GM12878 (cell line): ENCODE results near the gene CACNB3. TPM values are rescaled to one million over a fixed set of nuclear protein-coding genes. Genes with fewer than 3 reads are reported as not detected.

ENCODE experiments used
- ATAC-seq: fragments of 200-7000 bp; cut with Tn5 transposase; 3 replicates; pipeline ENCODE4 v1.9.1; 2020; ENCODE audit warnings: mild to moderate bottlenecking, moderate library complexity
- BruUV-seq: library from RNA; stranded (reverse); fragments of 400-500 nt; replicated peaks from 2 replicates; lab custom pipeline; 2021; lab: Mats Ljungman, UMichigan
- CTCF ChIA-PET: fragments of 300-600 bp; sonication (Branson Sonifier 250); formaldehyde crosslinking; extraction: SDS; loops from one replicate; lab custom pipeline; 2021; ENCODE audit warnings: inconsistent platforms; lab: Yijun Ruan, JAX
- POLR2A ChIA-PET: fragments of 350-600 bp; formaldehyde crosslinking; extraction: SDS; loops from one replicate; lab custom pipeline; 2021; ENCODE audit warnings: inconsistent platforms; lab: Charles Lee
- RAD21 ChIA-PET: fragments of 300-600 bp; sonication (Branson Sonifier 250); formaldehyde crosslinking; loops from one replicate; lab custom pipeline; 2023; ENCODE audit warnings: antibody characterized with exemption; ENCODE audit not compliant: unreplicated experiment; lab: Charles Lee
- SMC1A ChIA-PET: fragments of 300-600 bp; sonication (Branson Sonifier 250); formaldehyde crosslinking; loops from one replicate; lab custom pipeline; 2023; ENCODE audit not compliant: unreplicated experiment, uncharacterized antibody; lab: Charles Lee
- DNase-seq: peaks from one replicate; pipeline ENCODE4 v3.0.0-alpha.2; 2011; ENCODE audit warnings: low read depth, low spot score
- FAIRE-seq: peaks from 3 replicates; lab custom pipeline; 2011; peaks lifted over from hg19 to GRCh38; lab: Jason Lieb, UNC
- H2AFZ ChIP-seq: 2 replicates; pipeline ENCODE4 v1.6.0; 2011; ENCODE audit warnings: low read depth, low read length, control low read depth; ENCODE audit not compliant: control insufficient read depth
- H3K27ac ChIP-seq: 2 replicates; pipeline ENCODE4 v1.5.1; 2011; ENCODE audit warnings: control low read depth; ENCODE audit not compliant: control insufficient read depth, insufficient read depth
- H3K27me3 ChIP-seq, 2 experiments: replicated peaks in 1 of 2; 2 replicates each; pipeline versions ENCODE4 v1.6.0 to v1.6.1; 2011; ENCODE audit warnings: low read length in 1 of 2; ENCODE audit not compliant: control insufficient read depth in 2 of 2, insufficient read depth in 2 of 2
- H3K36me3 ChIP-seq, 2 experiments: 2 replicates each; pipeline ENCODE4 v1.5.1; 2011; ENCODE audit warnings: low read length in 1 of 2; ENCODE audit not compliant: control insufficient read depth in 2 of 2, insufficient read depth in 2 of 2
- H3K4me1 ChIP-seq: 2 replicates; pipeline ENCODE4 v1.6.1; 2011; ENCODE audit warnings: mild to moderate bottlenecking, low read length, moderate library complexity, mixed read lengths; ENCODE audit not compliant: control insufficient read depth, insufficient read depth
- H3K4me2 ChIP-seq: 2 replicates; pipeline ENCODE4 v1.6.0; 2011; ENCODE audit warnings: control low read depth; ENCODE audit not compliant: control insufficient read depth, insufficient read depth
- H3K4me3 ChIP-seq: fragments of 200-600 bp; sonication (generic); 2 replicates; pipeline ENCODE4 v1.5.1; 2016
- H3K79me2 ChIP-seq: 2 replicates; pipeline ENCODE4 v1.6.0; 2011; ENCODE audit warnings: low read length; ENCODE audit not compliant: control insufficient read depth, insufficient read depth
- H3K9ac ChIP-seq: 2 replicates; pipeline ENCODE4 v1.8.0; 2011; ENCODE audit warnings: low read length, control low read depth, mixed read lengths; ENCODE audit not compliant: control insufficient read depth, insufficient read depth
- H3K9me3 ChIP-seq: replicated peaks from 3 replicates; pipeline ENCODE4 v1.5.1; 2011; ENCODE audit warnings: mild to moderate bottlenecking, low read length; ENCODE audit not compliant: control insufficient read depth, insufficient read depth
- H4K20me1 ChIP-seq: 2 replicates; pipeline ENCODE4 v1.6.0; 2011; ENCODE audit not compliant: control insufficient read depth, insufficient read depth
- BCL11A ChIP-seq: IDR thresholded peaks from 2 replicates; pipeline ENCODE4 v1.6.1; 2011; ENCODE audit warnings: low read depth, low read length
- CTCF ChIP-seq, 3 experiments: IDR thresholded peaks in 2 of 3; conservative IDR thresholded peaks in 1 of 3; 2 replicates each; pipeline ENCODE4 v1.5.1; 2011; ENCODE audit warnings: low read depth in 3 of 3, low read length in 3 of 3, mild to moderate bottlenecking in 3 of 3, control low read depth in 2 of 3, moderate library complexity in 2 of 3, inconsistent platforms in 1 of 3, mixed read lengths in 1 of 3; ENCODE audit not compliant: control insufficient read depth in 2 of 3, insufficient read depth in 1 of 3; ENCODE audit errors: extremely low read depth in 1 of 3
- ESRRA ChIP-seq: IDR thresholded peaks from 2 replicates; pipeline ENCODE4 v1.6.1; 2012; ENCODE audit warnings: mild to moderate bottlenecking, low read length, improper control_type of control experiment
- KLF5 ChIP-seq: fragments of 450-650 bp; IDR thresholded peaks from 2 replicates; pipeline ENCODE4 v1.6.1; 2014; ENCODE audit warnings: mild to moderate bottlenecking; ENCODE audit not compliant: partially characterized antibody
- MEF2A ChIP-seq: IDR thresholded peaks from 2 replicates; pipeline ENCODE4 v1.6.1; 2011; ENCODE audit warnings: low read depth, mild to moderate bottlenecking, low read length, moderate library complexity; ENCODE audit not compliant: insufficient read depth
- MEF2B ChIP-seq: fragments of 450-650 bp; IDR thresholded peaks from 2 replicates; pipeline ENCODE4 v1.6.1; 2018; ENCODE audit warnings: mild to moderate bottlenecking, moderate library complexity; ENCODE audit not compliant: partially characterized antibody, poor library complexity, severe bottlenecking
- NRF1 ChIP-seq: conservative IDR thresholded peaks from 2 replicates; pipeline ENCODE4 v1.6.1; 2011; ENCODE audit warnings: mild to moderate bottlenecking, low read depth, low read length, improper control_type of control experiment
- PAX5 ChIP-seq: IDR thresholded peaks from 2 replicates; pipeline ENCODE4 v1.6.1; 2011; ENCODE audit warnings: low read depth, low read length, borderline replicate concordance
- SREBF1 ChIP-seq: IDR thresholded peaks from 2 replicates; pipeline ENCODE4 v1.6.1; 2012; ENCODE audit warnings: mild to moderate bottlenecking, low read length
- STAT3 ChIP-seq: IDR thresholded peaks from 2 replicates; pipeline ENCODE4 v1.6.1; 2011; ENCODE audit warnings: low read depth, low read length, improper control_type of control experiment
- SUPT20H ChIP-seq: IDR thresholded peaks from 2 replicates; pipeline ENCODE4 v1.6.1; 2011; ENCODE audit warnings: low read depth, mild to moderate bottlenecking, low read length, moderate library complexity, borderline replicate concordance; ENCODE audit not compliant: control insufficient read depth
- ZNF217 ChIP-seq: fragments of 450-650 bp; IDR thresholded peaks from 2 replicates; pipeline ENCODE4 v1.6.1; 2017; ENCODE audit warnings: antibody characterized with exemption, mild to moderate bottlenecking
- WGBS: methylation state at CpG from one replicate; pipeline ENCODE4 v1.1.6; 2016; ENCODE audit warnings: low lambda C conversion rate; ENCODE audit not compliant: insufficient replicate concordance, insufficient coverage; ENCODE audit errors: missing lambda C conversion rate; 5-methylcytosine and 5-hydroxymethylcytosine counted together
- in situ Hi-C: fragments of 300-500 bp; cut with MboI; formaldehyde crosslinking; loops from 9 replicates; pipeline ENCODE4 v1.14.3; 2018; ENCODE audit warnings: mixed read lengths
- intact Hi-C: fragments of 100-400 bp; cut with micrococcal nuclease; formaldehyde crosslinking; loops from one replicate; pipeline ENCODE4 v1.14.2; 2022; ENCODE audit not compliant: unreplicated experiment
- polyA plus RNA-seq, 11 experiments: library from polyadenylated mRNA; depleted of rRNA in 4 of 11; unstranded in 6 of 11; stranded (reverse) in 5 of 11; fragments of >200 nt; fragmentation: Nextera tagmentation in 4 of 11; fragmentation: Illumina TruSeq in 1 of 11; extraction: Ambion mirVana in 4 of 11; extraction: Trizol in 1 of 11; gene quantifications; 1 replicate in 1 of 11; 2 replicates in 10 of 11; pipeline versions ENCODE4 v1.2.1 to v1.2.3, GENCODE V29; 2011 to 2016; ENCODE audit warnings: inconsistent platforms in 2 of 11, missing spikeins in 2 of 11, low read depth in 1 of 11
- total RNA-seq, 4 experiments: library from RNA; depleted of rRNA in 3 of 4; stranded (reverse); fragments of >200 nt in 3 of 4; fragmentation: Illumina TruSeq in 1 of 4; extraction: Trizol in 1 of 4; gene quantifications; 2 replicates each; pipeline versions ENCODE4 v1.2.1 to v1.2.3, GENCODE V29; 2013 to 2021

CACNB3 gene
- total and polyA plus RNA-seq, 10 of the 15 experiments (the other 5 are each of a cell fraction or from before 2014, with no cell fraction given), result 0.78 to 5.0 (median 1.7) TPM

GRCh38 chr12:48796976-48797375 lies 21.3 kb upstream of the CACNB3 start (continued):
- no peak for TF ChIP-seq STAT3
- TF ChIP-seq MEF2B, result no peak
- TF ChIP-seq CTCF (IDR thresholded peaks at IDR 0.05 in 2 of 3, conservative IDR thresholded peaks at IDR 0.05 in 1 of 3; ENCODE audit: control insufficient read depth in 2 of 3, extremely low read depth in 1 of 3, insufficient read depth in 1 of 3, low read depth in 3 of 3, low read length in 3 of 3), result no peak
- no peak for TF ChIP-seq KLF5
- no peak for TF ChIP-seq ZNF217
- TF ChIP-seq SUPT20H, result no peak
- TF ChIP-seq ESRRA, result no peak
- no peak for TF ChIP-seq PAX5
- no peak for TF ChIP-seq MEF2A

- ChIA-PET CTCF (interaction anchor here (1.0 to 12.2 kb wide), 3 partner anchors 15 to 47 kb away, joined by 3 to 405 read pairs (median 3); no protein-coding TSS in a partner anchor), RAD21 (no interaction called here), POLR2A (no interaction called here)
- H3K27ac ChIP-seq, result no peak overlapping the region
- intact Hi-C loops, result no loop called here
- no peaks in the 10 kb centered on the region for H4K20me1 ChIP-seq
- no peaks in the 10 kb centered on the region; a peak in 1 of 4 replicates for H3K27me3 ChIP-seq
- in situ Hi-C loops, result no loop called here
- no peaks in the 10 kb centered on the region for H3K4me1 ChIP-seq
- H3K4me3 ChIP-seq, result no peak overlapping the region
- H3K79me2 ChIP-seq, result no peaks in the 10 kb centered on the region
- no peak for ATAC-seq
- H3K9me3 ChIP-seq, result no peaks in the 10 kb centered on the region
- TF ChIP-seq NRF1 (no peak), SREBF1 (no peak), BCL11A (no peak)
- TF ChIP-seq, all 136 proteins: peak for 0
- WGBS, result 38% methylated on average over 14 of the region's 14 CpGs
- Histone ChIP-seq H3K9ac (no peak overlapping the region), H3K36me3 (no peaks in the 10 kb centered on the region), H3K4me2 (no peak overlapping the region), H2AFZ (no peak overlapping the region)
- BruUV-seq, result no TSS peak
- FAIRE-seq, result no peak
- DNase-seq, result no peak
- SMC1A ChIA-PET, result interaction anchor here (1.0 kb wide), 1 partner anchor 8 kb away, joined by 3 read pairs; no protein-coding TSS in a partner anchor
Observed at GRCh38 chr12:48800457-48800856, 17.8 kb upstream of the CACNB3 start.
